Measurements from ENCODE around the gene SERPING1. TPM values are rescaled to one million over a fixed set of nuclear protein-coding genes. Genes with fewer than 3 reads are reported as not detected.

The SERPING1 gene
- total RNA-seq, 1 donor from 2014 or later, result 62.5 TPM

GRCh38 chr11:57652662-57653061, 55.2 kb downstream of the SERPING1 start:
- Histone ChIP-seq H3K27me3 (ENCODE audit: insufficient read depth, low read length) (peaks cover 16% of the 10 kb centered on the region), H3K79me2 (ENCODE audit: insufficient read depth, low read length) (peaks cover 1% of the 10 kb centered on the region), H3K4me3 (ENCODE audit: insufficient read depth, low read depth, low read length) (no peak overlapping the region), H2AFZ (ENCODE audit: low read depth, low read length) (no peak overlapping the region), H3K36me3 (ENCODE audit: insufficient read depth, low read length) (no peaks in the 10 kb centered on the region), H3K9me3 (ENCODE audit: insufficient read depth, low read depth, low read length) (no peaks in the 10 kb centered on the region), H3K27ac (ENCODE audit: low read depth, low read length) (no peak overlapping the region), H3K4me2 (ENCODE audit: low read length) (no peak overlapping the region), H3K9ac (ENCODE audit: low read length) (no peak overlapping the region), H3K4me1 (ENCODE audit: insufficient read depth, low read length) (peaks cover 22% of the 10 kb centered on the region), H4K20me1 (ENCODE audit: insufficient read depth, low read length) (peaks cover 18% of the 10 kb centered on the region)
- H3K36me3 Mint-ChIP-seq (ENCODE audit: low read depth, unreplicated experiment), result no peaks in the 10 kb centered on the region
- H3K27me3 Mint-ChIP-seq (ENCODE audit: low read depth, unreplicated experiment), result no peaks in the 10 kb centered on the region
- peaks cover 31% of the 10 kb centered on the region for H3K4me1 Mint-ChIP-seq (ENCODE audit: low read depth, unreplicated experiment)
- H3K4me3 Mint-ChIP-seq (ENCODE audit: unreplicated experiment), result no peak overlapping the region
- DNase-seq (ENCODE audit: low read depth) (no peak), FAIRE-seq (no peak)
- H3K9me3 Mint-ChIP-seq (ENCODE audit: unreplicated experiment), result no peaks in the 10 kb centered on the region
- H3K27ac Mint-ChIP-seq (ENCODE audit: unreplicated experiment), result peak overlapping the region; percentile 66
- TF ChIP-seq CTCF (IDR thresholded peaks at IDR 0.05; ENCODE audit: insufficient read depth, low read depth, low read length) (no peak), EZH2 (IDR thresholded peaks at IDR 0.05; ENCODE audit: insufficient read depth, low read length) (no peak)

- peaks cover 11% of the 10 kb centered on the region for H3K27me3 ChIP-seq (ENCODE audit: insufficient read depth, low read length)
- H3K36me3 Mint-ChIP-seq (ENCODE audit: low read depth, unreplicated experiment), result no peaks in the 10 kb centered on the region
- no peak for FAIRE-seq
- TF ChIP-seq EZH2 (IDR thresholded peaks at IDR 0.05; ENCODE audit: insufficient read depth, low read length) (no peak), CTCF (IDR thresholded peaks at IDR 0.05; ENCODE audit: insufficient read depth, low read depth, low read length) (no peak)
- H4K20me1 ChIP-seq (ENCODE audit: insufficient read depth, low read length), result peaks cover 15% of the 10 kb centered on the region
- H3K27ac Mint-ChIP-seq (ENCODE audit: unreplicated experiment), result no peak overlapping the region
- no peaks in the 10 kb centered on the region for H3K9me3 ChIP-seq (ENCODE audit: insufficient read depth, low read depth, low read length)
- H3K4me3 ChIP-seq (ENCODE audit: insufficient read depth, low read depth, low read length), result no peak overlapping the region
- H3K27ac ChIP-seq (ENCODE audit: low read depth, low read length), result no peak overlapping the region
- H3K4me3 Mint-ChIP-seq (ENCODE audit: unreplicated experiment), result no peak overlapping the region
- H3K4me1 ChIP-seq (ENCODE audit: insufficient read depth, low read length), result peaks cover 20% of the 10 kb centered on the region
- no peak overlapping the region for H2AFZ ChIP-seq (ENCODE audit: low read depth, low read length)
- H3K9me3 Mint-ChIP-seq (ENCODE audit: unreplicated experiment), result no peaks in the 10 kb centered on the region
- peaks cover 6% of the 10 kb centered on the region for H3K79me2 ChIP-seq (ENCODE audit: insufficient read depth, low read length)
- no peaks in the 10 kb centered on the region for H3K36me3 ChIP-seq (ENCODE audit: insufficient read depth, low read length)
- no peak overlapping the region for H3K4me2 ChIP-seq (ENCODE audit: low read length)
- no peak overlapping the region for H3K9ac ChIP-seq (ENCODE audit: low read length)
- DNase-seq (ENCODE audit: low read depth), result no peak
- no peaks in the 10 kb centered on the region for H3K27me3 Mint-ChIP-seq (ENCODE audit: low read depth, unreplicated experiment)
- peaks cover 26% of the 10 kb centered on the region for H3K4me1 Mint-ChIP-seq (ENCODE audit: low read depth, unreplicated experiment)
Measured at GRCh38 chr11:57653163-57653562, 55.7 kb downstream of the SERPING1 start.

GRCh38 chr11:57656885-57657193, 59.4 kb downstream of the SERPING1 start:
- Histone ChIP-seq H3K9ac (ENCODE audit: low read length) (peak overlapping the region; percentile 80), H3K4me3 (ENCODE audit: insufficient read depth, low read depth, low read length) (peak overlapping the region; percentile 94), H3K27ac (ENCODE audit: low read depth, low read length) (peak overlapping the region; percentile 76), H3K79me2 (ENCODE audit: insufficient read depth, low read length) (peaks cover 34% of the 10 kb centered on the region), H2AFZ (ENCODE audit: low read depth, low read length) (peak overlapping the region; percentile 16), H3K9me3 (ENCODE audit: insufficient read depth, low read depth, low read length) (no peaks in the 10 kb centered on the region), H3K4me2 (ENCODE audit: low read length) (peak overlapping the region; percentile 94), H3K27me3 (ENCODE audit: insufficient read depth, low read length) (no peaks in the 10 kb centered on the region), H3K4me1 (ENCODE audit: insufficient read depth, low read length) (peaks cover 4% of the 10 kb centered on the region), H4K20me1 (ENCODE audit: insufficient read depth, low read length) (peaks cover 4% of the 10 kb centered on the region), H3K36me3 (ENCODE audit: insufficient read depth, low read length) (peaks cover 17% of the 10 kb centered on the region)
- H3K9me3 Mint-ChIP-seq (ENCODE audit: unreplicated experiment), result no peaks in the 10 kb centered on the region
- H3K27me3 Mint-ChIP-seq (ENCODE audit: low read depth, unreplicated experiment), result no peaks in the 10 kb centered on the region
- peak overlapping the region; percentile 99 for H3K4me3 Mint-ChIP-seq (ENCODE audit: unreplicated experiment)
- FAIRE-seq, result no peak
- no peak for DNase-seq (ENCODE audit: low read depth)
- TF ChIP-seq CTCF (IDR thresholded peaks at IDR 0.05; ENCODE audit: insufficient read depth, low read depth, low read length) (no peak), EZH2 (IDR thresholded peaks at IDR 0.05; ENCODE audit: insufficient read depth, low read length) (no peak)
- H3K4me1 Mint-ChIP-seq (ENCODE audit: low read depth, unreplicated experiment), result peaks cover 6% of the 10 kb centered on the region
- H3K27ac Mint-ChIP-seq (ENCODE audit: unreplicated experiment), result peak overlapping the region; percentile 60
- H3K36me3 Mint-ChIP-seq (ENCODE audit: low read depth, unreplicated experiment), result peaks cover 5% of the 10 kb centered on the region
